ENCODE data around the gene ORAI3. TPM values are rescaled to one million over a fixed set of nuclear protein-coding genes. Genes with fewer than 3 reads are reported as not detected.

ORAI3 gene
- total and polyA plus RNA-seq, 2 of the 13 experiments (the other 11 are each of a cell fraction or from before 2014, with no cell fraction given): 11.4 to 32.0 TPM

DNA sequence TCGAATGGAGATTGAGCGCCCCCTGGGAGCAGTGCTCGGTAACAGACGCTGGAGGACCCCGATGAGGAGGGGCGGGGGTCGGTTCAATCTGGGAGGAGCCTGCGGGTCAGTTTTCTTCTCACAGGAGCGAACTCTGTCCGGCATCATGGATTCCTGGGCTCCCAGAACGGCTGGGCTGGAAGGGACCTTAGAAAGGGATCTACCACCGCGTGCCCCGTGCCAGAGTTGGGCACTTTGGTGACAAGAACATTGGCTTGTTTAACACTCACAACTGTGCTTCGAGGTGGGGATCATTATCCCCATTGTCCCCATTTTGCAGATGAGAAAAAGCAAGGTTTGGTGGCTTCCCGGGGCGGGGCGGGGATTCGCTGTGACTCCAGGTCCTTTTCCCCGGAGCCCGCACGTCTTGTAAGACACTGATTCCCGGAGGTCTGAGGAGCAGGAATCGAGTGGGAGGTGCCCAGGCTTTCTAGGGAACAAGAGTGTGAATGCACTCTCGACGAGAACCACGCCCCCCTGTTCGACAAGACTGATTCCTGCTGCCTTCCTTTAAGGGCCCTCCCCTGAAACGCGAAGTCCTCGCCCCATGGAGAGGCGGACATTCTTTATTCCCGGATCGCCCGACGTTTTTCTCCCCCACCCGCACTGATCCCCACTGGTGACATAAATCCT lies 27.0 kb upstream of the ORAI3 start (continued):
- TF ChIP-seq, protein P1, sequence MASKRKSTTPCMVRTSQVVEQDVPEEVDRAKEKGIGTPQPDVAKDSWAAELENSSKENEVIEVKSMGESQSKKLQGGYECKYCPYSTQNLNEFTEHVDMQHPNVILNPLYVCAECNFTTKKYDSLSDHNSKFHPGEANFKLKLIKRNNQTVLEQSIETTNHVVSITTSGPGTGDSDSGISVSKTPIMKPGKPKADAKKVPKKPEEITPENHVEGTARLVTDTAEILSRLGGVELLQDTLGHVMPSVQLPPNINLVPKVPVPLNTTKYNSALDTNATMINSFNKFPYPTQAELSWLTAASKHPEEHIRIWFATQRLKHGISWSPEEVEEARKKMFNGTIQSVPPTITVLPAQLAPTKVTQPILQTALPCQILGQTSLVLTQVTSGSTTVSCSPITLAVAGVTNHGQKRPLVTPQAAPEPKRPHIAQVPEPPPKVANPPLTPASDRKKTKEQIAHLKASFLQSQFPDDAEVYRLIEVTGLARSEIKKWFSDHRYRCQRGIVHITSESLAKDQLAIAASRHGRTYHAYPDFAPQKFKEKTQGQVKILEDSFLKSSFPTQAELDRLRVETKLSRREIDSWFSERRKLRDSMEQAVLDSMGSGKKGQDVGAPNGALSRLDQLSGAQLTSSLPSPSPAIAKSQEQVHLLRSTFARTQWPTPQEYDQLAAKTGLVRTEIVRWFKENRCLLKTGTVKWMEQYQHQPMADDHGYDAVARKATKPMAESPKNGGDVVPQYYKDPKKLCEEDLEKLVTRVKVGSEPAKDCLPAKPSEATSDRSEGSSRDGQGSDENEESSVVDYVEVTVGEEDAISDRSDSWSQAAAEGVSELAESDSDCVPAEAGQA (IDR thresholded peaks at IDR 0.05; ENCODE audit: low read depth): peak; percentile 23; the same call in 1 of the 2 replicates
- TF ChIP-seq, protein P1 (CRISPR knock-in tag; IDR thresholded peaks at IDR 0.05; ENCODE audit: borderline replicate concordance): no peak
- no peak for TF ChIP-seq IKZF1 (IDR thresholded peaks at IDR 0.05)
- TF ChIP-seq, protein P2, sequence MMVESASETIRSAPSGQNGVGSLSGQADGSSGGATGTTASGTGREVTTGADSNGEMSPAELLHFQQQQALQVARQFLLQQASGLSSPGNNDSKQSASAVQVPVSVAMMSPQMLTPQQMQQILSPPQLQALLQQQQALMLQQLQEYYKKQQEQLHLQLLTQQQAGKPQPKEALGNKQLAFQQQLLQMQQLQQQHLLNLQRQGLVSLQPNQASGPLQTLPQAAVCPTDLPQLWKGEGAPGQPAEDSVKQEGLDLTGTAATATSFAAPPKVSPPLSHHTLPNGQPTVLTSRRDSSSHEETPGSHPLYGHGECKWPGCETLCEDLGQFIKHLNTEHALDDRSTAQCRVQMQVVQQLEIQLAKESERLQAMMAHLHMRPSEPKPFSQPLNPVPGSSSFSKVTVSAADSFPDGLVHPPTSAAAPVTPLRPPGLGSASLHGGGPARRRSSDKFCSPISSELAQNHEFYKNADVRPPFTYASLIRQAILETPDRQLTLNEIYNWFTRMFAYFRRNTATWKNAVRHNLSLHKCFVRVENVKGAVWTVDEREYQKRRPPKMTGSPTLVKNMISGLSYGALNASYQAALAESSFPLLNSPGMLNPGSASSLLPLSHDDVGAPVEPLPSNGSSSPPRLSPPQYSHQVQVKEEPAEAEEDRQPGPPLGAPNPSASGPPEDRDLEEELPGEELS (CRISPR knock-in tag; IDR thresholded peaks at IDR 0.05): no peak; the same call in 1 of the 2 replicates
- no peak for TF ChIP-seq EP300 (IDR thresholded peaks at IDR 0.05; ENCODE audit: low read depth in 2 of 2, low read length in 2 of 2)
- TF ChIP-seq EP300 (CRISPR knock-in tag; IDR thresholded peaks at IDR 0.05; ENCODE audit: borderline replicate concordance): no peak
- no peak for TF ChIP-seq SMARCE1 (IDR thresholded peaks at IDR 0.05; ENCODE audit: borderline replicate concordance)
- TF ChIP-seq TSC22D2 (CRISPR knock-in tag; IDR thresholded peaks at IDR 0.05; ENCODE audit: borderline replicate concordance): no peak
- TF ChIP-seq, protein P3, sequence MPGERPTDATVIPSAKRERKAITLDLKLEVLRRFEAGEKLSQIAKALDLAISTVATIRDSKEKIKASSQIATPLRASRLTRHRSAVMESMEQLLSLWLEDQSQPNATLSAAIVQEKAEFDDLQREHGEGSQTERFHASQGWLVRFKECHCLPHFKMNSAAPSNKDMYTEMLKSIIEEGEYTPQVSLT (CRISPR knock-in tag; IDR thresholded peaks at IDR 0.05; ENCODE audit: borderline replicate concordance, low read depth): no peak
- TF ChIP-seq GATAD1 (CRISPR knock-in tag; IDR thresholded peaks at IDR 0.05): no peak
- TF ChIP-seq, protein P4, sequence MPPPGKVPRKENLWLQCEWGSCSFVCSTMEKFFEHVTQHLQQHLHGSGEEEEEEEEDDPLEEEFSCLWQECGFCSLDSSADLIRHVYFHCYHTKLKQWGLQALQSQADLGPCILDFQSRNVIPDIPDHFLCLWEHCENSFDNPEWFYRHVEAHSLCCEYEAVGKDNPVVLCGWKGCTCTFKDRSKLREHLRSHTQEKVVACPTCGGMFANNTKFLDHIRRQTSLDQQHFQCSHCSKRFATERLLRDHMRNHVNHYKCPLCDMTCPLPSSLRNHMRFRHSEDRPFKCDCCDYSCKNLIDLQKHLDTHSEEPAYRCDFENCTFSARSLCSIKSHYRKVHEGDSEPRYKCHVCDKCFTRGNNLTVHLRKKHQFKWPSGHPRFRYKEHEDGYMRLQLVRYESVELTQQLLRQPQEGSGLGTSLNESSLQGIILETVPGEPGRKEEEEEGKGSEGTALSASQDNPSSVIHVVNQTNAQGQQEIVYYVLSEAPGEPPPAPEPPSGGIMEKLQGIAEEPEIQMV (CRISPR knock-in tag; IDR thresholded peaks at IDR 0.05; ENCODE audit: low read depth): no peak
- TF ChIP-seq CREB3 (CRISPR knock-in tag; IDR thresholded peaks at IDR 0.05): no peak
- TF ChIP-seq SIX1 (CRISPR knock-in tag; IDR thresholded peaks at IDR 0.05; ENCODE audit: borderline replicate concordance): no peak
- peak; percentile 90 for TF ChIP-seq ZNF782 (CRISPR knock-in tag; IDR thresholded peaks at IDR 0.05; ENCODE audit: borderline replicate concordance)
- TF ChIP-seq SP2 (CRISPR knock-in tag; IDR thresholded peaks at IDR 0.05): no peak; the same call in 1 of the 2 replicates
